KMS-11 (cell line): ENCODE data around the gene PSMD6.

ENCODE experiments used
- H2AFZ ChIP-seq: fragments of 200-600 bp; sonication (generic); 2 replicates; pipeline ENCODE4 v1.6.1; 2016; ENCODE audit warnings: antibody characterized with exemption, mixed run types, low read depth
- H3K27ac ChIP-seq: fragments of 200-600 bp; sonication (generic); 2 replicates; pipeline ENCODE4 v1.6.1; 2016; ENCODE audit warnings: mild to moderate bottlenecking, mixed run types
- H3K27me3 ChIP-seq: fragments of 200-600 bp; sonication (generic); 2 replicates; pipeline ENCODE4 v1.6.1; 2017; ENCODE audit warnings: mild to moderate bottlenecking, low read depth, mixed run types, moderate library complexity; ENCODE audit not compliant: insufficient read depth
- H3K36me3 ChIP-seq: fragments of 200-600 bp; sonication (generic); 2 replicates; pipeline ENCODE4 v1.6.1; 2017; ENCODE audit warnings: mild to moderate bottlenecking, mixed run types; ENCODE audit not compliant: insufficient read depth
- H3K4me1 ChIP-seq: fragments of 200-600 bp; sonication (generic); 2 replicates; pipeline ENCODE4 v1.6.1; 2016; ENCODE audit warnings: mild to moderate bottlenecking, low read depth, mixed run types; ENCODE audit not compliant: poor library complexity, severe bottlenecking
- H3K4me2 ChIP-seq: fragments of 200-600 bp; sonication (generic); 2 replicates; pipeline ENCODE4 v1.7.0; 2016; ENCODE audit warnings: mild to moderate bottlenecking, mixed run types
- H3K4me3 ChIP-seq: fragments of 200-600 bp; sonication (generic); IDR thresholded peaks from 2 replicates; pipeline ENCODE4 v1.6.1; 2017; ENCODE audit warnings: low read depth, low read length, mixed read lengths; ENCODE audit not compliant: insufficient read depth
- H3K79me2 ChIP-seq: fragments of 200-600 bp; sonication (generic); 2 replicates; pipeline ENCODE4 v1.6.1; 2016; ENCODE audit warnings: low read depth, mixed run types; ENCODE audit not compliant: insufficient read depth
- H3K9ac ChIP-seq: fragments of 200-600 bp; sonication (generic); 2 replicates; pipeline ENCODE4 v1.6.1; 2016; ENCODE audit warnings: mild to moderate bottlenecking, mixed run types
- H4K20me1 ChIP-seq: fragments of 200-600 bp; sonication (generic); 2 replicates; pipeline ENCODE4 v1.6.1; 2016; ENCODE audit warnings: mild to moderate bottlenecking, mixed run types; ENCODE audit not compliant: insufficient read depth
- CTCF ChIP-seq: fragments of 200-600 bp; sonication (generic); conservative IDR thresholded peaks from 2 replicates; pipeline ENCODE4 v1.6.1; 2017; ENCODE audit warnings: low read depth, mild to moderate bottlenecking, antibody characterized with exemption, low read length, moderate library complexity, mixed read lengths

The PSMD6 gene

GRCh38 chr3:64023187-64023860 is at the start of gene PSMD6:
Gene PSMD6, minus strand, starts transcription at chr3:64023494. Its CDS starts 75 bp downstream, at chr3:64023419.
- Histone ChIP-seq H3K9ac (peak within 1 kb of the TSS; percentile 86), H2AFZ (peak within 1 kb of the TSS; percentile 92), H3K36me3 (no peaks in the 10 kb centered on the region), H3K27me3 (no peaks in the 10 kb centered on the region), H4K20me1 (no peaks in the 10 kb centered on the region), H3K79me2 (peaks cover 19% of the 10 kb centered on the region), H3K4me3 (no peak within 1 kb of the TSS), H3K27ac (peak within 1 kb of the TSS; percentile 55), H3K4me2 (peak within 1 kb of the TSS; percentile 71; the same call in 1 of the 2 replicates), H3K4me1 (peaks cover 17% of the 10 kb centered on the region)
- peak; percentile 74 for TF ChIP-seq CTCF

- H3K4me1 ChIP-seq, result no peaks in the 10 kb centered on the region
- no peaks in the 10 kb centered on the region for H3K27me3 ChIP-seq
- no peaks in the 10 kb centered on the region for H4K20me1 ChIP-seq
- H2AFZ ChIP-seq, result no peak overlapping the region
- no peak overlapping the region for H3K9ac ChIP-seq
- H3K27ac ChIP-seq, result no peak overlapping the region
- H3K4me2 ChIP-seq, result no peak overlapping the region
- no peaks in the 10 kb centered on the region for H3K79me2 ChIP-seq
- no peak overlapping the region for H3K4me3 ChIP-seq
- no peaks in the 10 kb centered on the region for H3K36me3 ChIP-seq
- no peak for TF ChIP-seq CTCF
Measured at GRCh38 chr3:64072126-64072525, 48.8 kb upstream of the PSMD6 start.

GRCh38 chr3:64070704-64071103 is 47.4 kb upstream of the PSMD6 start:
- Histone ChIP-seq H3K4me1 (no peaks in the 10 kb centered on the region), H3K9ac (no peak overlapping the region), H3K79me2 (no peaks in the 10 kb centered on the region), H3K27me3 (no peaks in the 10 kb centered on the region), H4K20me1 (no peaks in the 10 kb centered on the region), H3K27ac (no peak overlapping the region), H3K4me3 (no peak overlapping the region), H2AFZ (no peak overlapping the region), H3K36me3 (no peaks in the 10 kb centered on the region), H3K4me2 (no peak overlapping the region)
- TF ChIP-seq CTCF, result no peak

GRCh38 chr3:64067506-64068346 is 44.4 kb upstream of the PSMD6 start:
- no peak overlapping the region for H3K4me3 ChIP-seq
- no peak overlapping the region for H3K4me2 ChIP-seq
- no peaks in the 10 kb centered on the region for H3K79me2 ChIP-seq
- H3K27ac ChIP-seq, result no peak overlapping the region
- no peak for TF ChIP-seq CTCF
- no peaks in the 10 kb centered on the region for H3K4me1 ChIP-seq
- no peaks in the 10 kb centered on the region for H3K36me3 ChIP-seq
- H2AFZ ChIP-seq, result no peak overlapping the region
- H4K20me1 ChIP-seq, result no peaks in the 10 kb centered on the region
- no peaks in the 10 kb centered on the region for H3K27me3 ChIP-seq
- no peak overlapping the region for H3K9ac ChIP-seq
